ENCODE results near the gene SFXN4. TPM values are rescaled to one million over a fixed set of nuclear protein-coding genes. Genes with fewer than 3 reads are reported as not detected.

The SFXN4 gene
- total and polyA plus RNA-seq, 2 of the 13 experiments (the other 11 are each of a cell fraction or from before 2014, with no cell fraction given): 47.7 to 64.9 TPM

DNA sequence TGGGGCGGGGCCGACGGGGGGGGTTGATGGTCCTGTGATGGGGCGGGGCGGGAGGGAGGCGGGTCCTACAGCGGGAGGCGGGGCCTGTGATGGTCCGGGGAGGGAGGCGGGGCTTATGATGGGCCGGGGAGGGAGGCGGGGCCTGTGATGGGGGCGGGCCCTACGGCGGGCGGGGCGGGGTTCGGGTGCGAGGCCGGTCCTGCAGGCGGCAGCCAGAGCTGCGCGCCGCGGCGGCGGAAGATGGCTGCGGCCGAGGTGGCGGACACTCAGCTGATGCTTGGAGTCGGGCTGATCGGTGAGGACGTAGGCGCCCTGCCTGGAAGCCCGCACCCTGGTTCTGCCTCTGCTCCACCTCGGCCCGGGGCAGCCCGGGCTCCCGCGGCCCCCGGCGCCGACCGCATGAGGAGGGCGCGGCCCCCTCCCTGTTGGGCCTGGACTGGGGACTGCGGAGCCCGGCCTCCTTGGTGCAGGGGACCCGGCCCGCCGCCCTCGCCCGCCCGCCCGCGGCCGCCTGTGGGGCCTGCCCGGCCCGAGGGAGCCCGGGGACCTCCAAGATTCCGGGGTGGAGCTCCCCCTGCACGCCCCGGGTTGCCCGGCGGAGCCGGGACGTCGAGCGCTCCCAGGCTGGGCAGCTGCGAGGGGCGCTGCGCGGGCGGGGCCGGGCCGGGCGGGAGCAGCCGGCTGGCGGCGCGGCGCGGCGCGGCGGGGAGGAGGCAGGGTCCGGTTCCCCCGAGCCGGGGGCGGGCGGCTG is 61.4 kb downstream of the SFXN4 start, which contains the start of gene DENND10:
TSS of gene DENND10 (plus strand) at position 211 of the 751 bp plus-strand sequence. CDS start at position 241, 30 bp downstream.
- no peak for FAIRE-seq
- H3K4me2 ChIP-seq (ENCODE audit: low read depth, low read length): peak within 1 kb of the TSS; percentile 89
- in situ Hi-C loops (cut with HindIII; ENCODE audit: extremely low pct_ligation_motif_present, low pct_unique_long_range_greater_than_20kb) (no loop called here), intact Hi-C loops (cut with micrococcal nuclease; ENCODE audit: unreplicated experiment) (no loop called here)
- no TSS peak for BruUV-seq (replicated peaks)
- no CpG with 5 or more reads among the region's 91 CpGs for WGBS (ENCODE audit: low lambda C conversion rate)
- peak; percentile 86 for ATAC-seq
- H4K20me1 ChIP-seq (ENCODE audit: insufficient read depth, low read length): no peaks in the 10 kb centered on the region
- no peaks in the 10 kb centered on the region for H3K36me3 ChIP-seq (replicated peaks in 1 of 2; ENCODE audit: control insufficient read depth in 1 of 2, insufficient read depth in 2 of 2, low read length in 2 of 2)
- ChIA-PET POLR2A (interaction anchor here (0.6 to 4.1 kb wide), 9 partner anchors 10 to 167 kb away, joined by 3 to 106 read pairs (median 5); partner anchors contain the start of genes EIF3A, GRK5 and SFXN4), CTCF (ENCODE audit: low intra/inter-chr PET ratio, low total read pairs) (no interaction called here)
- peaks cover 56% of the 10 kb centered on the region for H3K4me1 ChIP-seq (ENCODE audit: insufficient read depth, low read length)
- H3K9ac ChIP-seq (ENCODE audit: insufficient read depth, low read depth, low read length): peak within 1 kb of the TSS; percentile 80
- no peaks in the 10 kb centered on the region for H3K27me3 ChIP-seq (ENCODE audit: control insufficient read depth in 1 of 2, insufficient read depth in 2 of 2, low read length in 2 of 2)
- peaks cover 16% of the 10 kb centered on the region for H3K79me2 ChIP-seq (ENCODE audit: insufficient read depth, low read length)
- no peaks in the 10 kb centered on the region for H3K9me3 ChIP-seq (ENCODE audit: low read length)
- peak within 1 kb of the TSS; percentile 63 for H3K27ac ChIP-seq (ENCODE audit: extremely low read length, insufficient read depth, low read length)
- peak within 1 kb of the TSS; percentile 70 to 92 (median 83) for H3K4me3 ChIP-seq (replicated peaks in 1 of 3; ENCODE audit: insufficient read depth in 1 of 3, low read depth in 2 of 3, low read length in 3 of 3)
- no peak for DNase-seq (ENCODE audit: low spot score)
- H2AFZ ChIP-seq (ENCODE audit: low read length): no peak within 1 kb of the TSS
- TF ChIP-seq, protein P1, sequence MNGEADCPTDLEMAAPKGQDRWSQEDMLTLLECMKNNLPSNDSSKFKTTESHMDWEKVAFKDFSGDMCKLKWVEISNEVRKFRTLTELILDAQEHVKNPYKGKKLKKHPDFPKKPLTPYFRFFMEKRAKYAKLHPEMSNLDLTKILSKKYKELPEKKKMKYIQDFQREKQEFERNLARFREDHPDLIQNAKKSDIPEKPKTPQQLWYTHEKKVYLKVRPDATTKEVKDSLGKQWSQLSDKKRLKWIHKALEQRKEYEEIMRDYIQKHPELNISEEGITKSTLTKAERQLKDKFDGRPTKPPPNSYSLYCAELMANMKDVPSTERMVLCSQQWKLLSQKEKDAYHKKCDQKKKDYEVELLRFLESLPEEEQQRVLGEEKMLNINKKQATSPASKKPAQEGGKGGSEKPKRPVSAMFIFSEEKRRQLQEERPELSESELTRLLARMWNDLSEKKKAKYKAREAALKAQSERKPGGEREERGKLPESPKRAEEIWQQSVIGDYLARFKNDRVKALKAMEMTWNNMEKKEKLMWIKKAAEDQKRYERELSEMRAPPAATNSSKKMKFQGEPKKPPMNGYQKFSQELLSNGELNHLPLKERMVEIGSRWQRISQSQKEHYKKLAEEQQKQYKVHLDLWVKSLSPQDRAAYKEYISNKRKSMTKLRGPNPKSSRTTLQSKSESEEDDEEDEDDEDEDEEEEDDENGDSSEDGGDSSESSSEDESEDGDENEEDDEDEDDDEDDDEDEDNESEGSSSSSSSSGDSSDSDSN (CRISPR knock-in tag; IDR thresholded peaks at IDR 0.05): peak; percentile 74; the same call in 1 of the 2 replicates
- TF ChIP-seq, protein P2, sequence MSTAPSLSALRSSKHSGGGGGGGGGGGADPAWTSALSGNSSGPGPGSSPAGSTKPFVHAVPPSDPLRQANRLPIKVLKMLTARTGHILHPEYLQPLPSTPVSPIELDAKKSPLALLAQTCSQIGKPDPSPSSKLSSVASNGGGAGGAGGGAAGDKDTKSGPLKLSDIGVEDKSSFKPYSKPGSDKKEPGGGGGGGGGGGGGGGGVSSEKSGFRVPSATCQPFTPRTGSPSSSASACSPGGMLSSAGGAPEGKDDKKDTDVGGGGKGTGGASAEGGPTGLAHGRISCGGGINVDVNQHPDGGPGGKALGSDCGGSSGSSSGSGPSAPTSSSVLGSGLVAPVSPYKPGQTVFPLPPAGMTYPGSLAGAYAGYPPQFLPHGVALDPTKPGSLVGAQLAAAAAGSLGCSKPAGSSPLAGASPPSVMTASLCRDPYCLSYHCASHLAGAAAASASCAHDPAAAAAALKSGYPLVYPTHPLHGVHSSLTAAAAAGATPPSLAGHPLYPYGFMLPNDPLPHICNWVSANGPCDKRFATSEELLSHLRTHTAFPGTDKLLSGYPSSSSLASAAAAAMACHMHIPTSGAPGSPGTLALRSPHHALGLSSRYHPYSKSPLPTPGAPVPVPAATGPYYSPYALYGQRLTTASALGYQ (CRISPR knock-in tag; IDR thresholded peaks at IDR 0.05): no peak
- TF ChIP-seq SMARCC2 (IDR thresholded peaks at IDR 0.05) (no peak), ZNF766 (CRISPR knock-in tag; IDR thresholded peaks at IDR 0.05; ENCODE audit: borderline replicate concordance) (peak; percentile 20; the same call in 1 of the 2 replicates), PHF8 (CRISPR knock-in tag; IDR thresholded peaks at IDR 0.05) (peak; percentile 85), ZFP36 (IDR thresholded peaks at IDR 0.05; ENCODE audit: borderline replicate concordance, low read depth, low read length, partially characterized antibody) (no peak), ZNF737 (CRISPR knock-in tag; IDR thresholded peaks at IDR 0.05; ENCODE audit: borderline replicate concordance) (no peak), ZSCAN25 (CRISPR knock-in tag; IDR thresholded peaks at IDR 0.05) (peak; percentile 39; the same call in 1 of the 2 replicates), SRF (IDR thresholded peaks at IDR 0.05; ENCODE audit: low read depth, low read length) (no peak), ZNF33A (CRISPR knock-in tag; IDR thresholded peaks at IDR 0.05; ENCODE audit: borderline replicate concordance) (no peak), NFKB2 (CRISPR knock-in tag; IDR thresholded peaks at IDR 0.05; ENCODE audit: borderline replicate concordance) (peak; percentile 30; the same call in 1 of the 2 replicates), THAP11 (CRISPR knock-in tag; IDR thresholded peaks at IDR 0.05) (peak; percentile 49), KDM5B (CRISPR knock-in tag; IDR thresholded peaks at IDR 0.05; ENCODE audit: borderline replicate concordance) (peak; percentile 68; the same call in 1 of the 2 replicates), JUND (CRISPR knock-in tag; IDR thresholded peaks at IDR 0.05) (0 out of 2 replicates have a peak, but pooled peaks have one; percentile 13), ZNF441 (CRISPR knock-in tag; IDR thresholded peaks at IDR 0.05; ENCODE audit: borderline replicate concordance) (peak; percentile 56; the same call in 1 of the 2 replicates)
- TF ChIP-seq, protein P3, sequence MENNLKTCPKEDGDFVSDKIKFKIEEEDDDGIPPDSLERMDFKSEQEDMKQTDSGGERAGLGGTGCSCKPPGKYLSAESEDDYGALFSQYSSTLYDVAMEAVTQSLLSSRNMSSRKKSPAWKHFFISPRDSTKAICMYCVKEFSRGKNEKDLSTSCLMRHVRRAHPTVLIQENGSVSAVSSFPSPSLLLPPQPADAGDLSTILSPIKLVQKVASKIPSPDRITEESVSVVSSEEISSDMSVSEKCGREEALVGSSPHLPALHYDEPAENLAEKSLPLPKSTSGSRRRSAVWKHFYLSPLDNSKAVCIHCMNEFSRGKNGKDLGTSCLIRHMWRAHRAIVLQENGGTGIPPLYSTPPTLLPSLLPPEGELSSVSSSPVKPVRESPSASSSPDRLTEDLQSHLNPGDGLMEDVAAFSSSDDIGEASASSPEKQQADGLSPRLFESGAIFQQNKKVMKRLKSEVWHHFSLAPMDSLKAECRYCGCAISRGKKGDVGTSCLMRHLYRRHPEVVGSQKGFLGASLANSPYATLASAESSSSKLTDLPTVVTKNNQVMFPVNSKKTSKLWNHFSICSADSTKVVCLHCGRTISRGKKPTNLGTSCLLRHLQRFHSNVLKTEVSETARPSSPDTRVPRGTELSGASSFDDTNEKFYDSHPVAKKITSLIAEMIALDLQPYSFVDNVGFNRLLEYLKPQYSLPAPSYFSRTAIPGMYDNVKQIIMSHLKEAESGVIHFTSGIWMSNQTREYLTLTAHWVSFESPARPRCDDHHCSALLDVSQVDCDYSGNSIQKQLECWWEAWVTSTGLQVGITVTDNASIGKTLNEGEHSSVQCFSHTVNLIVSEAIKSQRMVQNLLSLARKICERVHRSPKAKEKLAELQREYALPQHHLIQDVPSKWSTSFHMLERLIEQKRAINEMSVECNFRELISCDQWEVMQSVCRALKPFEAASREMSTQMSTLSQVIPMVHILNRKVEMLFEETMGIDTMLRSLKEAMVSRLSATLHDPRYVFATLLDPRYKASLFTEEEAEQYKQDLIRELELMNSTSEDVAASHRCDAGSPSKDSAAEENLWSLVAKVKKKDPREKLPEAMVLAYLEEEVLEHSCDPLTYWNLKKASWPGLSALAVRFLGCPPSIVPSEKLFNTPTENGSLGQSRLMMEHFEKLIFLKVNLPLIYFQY (CRISPR knock-in tag; IDR thresholded peaks at IDR 0.05; ENCODE audit: borderline replicate concordance): no peak
